ENCODE data around the gene TUBGCP6.

TUBGCP6 gene

GRCh38 chr22:50194037-50194805 lies 50.6 kb downstream of the TUBGCP6 start:
- DNase-seq (ENCODE audit: low read depth): no peak

- no peak for DNase-seq (ENCODE audit: low read depth)
Measured at GRCh38 chr22:50193621-50194020, 51.2 kb downstream of the TUBGCP6 start.

GRCh38 chr22:50192436-50193204 lies 52.2 kb downstream of the TUBGCP6 start:
- DNase-seq (ENCODE audit: low read depth): no peak

GRCh38 chr22:50190941-50191741 lies 53.7 kb downstream of the TUBGCP6 start:
- no peak for DNase-seq (ENCODE audit: low read depth)

- DNase-seq (ENCODE audit: low read depth): no peak
Measured at GRCh38 chr22:50190182-50190940, 54.5 kb downstream of the TUBGCP6 start.

GRCh38 chr22:50189849-50190181 lies 55.0 kb downstream of the TUBGCP6 start:
- DNase-seq (ENCODE audit: low read depth): no peak

- no peak for DNase-seq (ENCODE audit: low read depth)
Measured at GRCh38 chr22:50189184-50189848, 55.5 kb downstream of the TUBGCP6 start.

GRCh38 chr22:50188356-50188755 lies 56.5 kb downstream of the TUBGCP6 start:
- DNase-seq (ENCODE audit: low read depth): no peak

GRCh38 chr22:50186761-50187523 lies 57.9 kb downstream of the TUBGCP6 start:
- DNase-seq (ENCODE audit: low read depth): no peak

GRCh38 chr22:50186181-50186714 lies 58.6 kb downstream of the TUBGCP6 start:
- DNase-seq (ENCODE audit: low read depth): no peak

- no peak for DNase-seq (ENCODE audit: low read depth)
Measured at GRCh38 chr22:50185375-50186087, 59.3 kb downstream of the TUBGCP6 start, which contains the start of gene TRABD. TRABD (plus strand) TSS chr22:50185913; CDS start chr22:50193061, 7,148 bp downstream.

- DNase-seq (ENCODE audit: low read depth): no peak
Measured at GRCh38 chr22:50184902-50185374, 59.9 kb downstream of the TUBGCP6 start.

- no peak for DNase-seq (ENCODE audit: low read depth)
Measured at GRCh38 chr22:50184004-50184901, 60.6 kb downstream of the TUBGCP6 start.

- DNase-seq (ENCODE audit: low read depth): no peak
Measured at GRCh38 chr22:50183141-50183971, 61.5 kb downstream of the TUBGCP6 start.

GRCh38 chr22:50182176-50183081 lies 62.4 kb downstream of the TUBGCP6 start:
- DNase-seq (ENCODE audit: low read depth): no peak

Measured in GM04503 (cell line).